AG08396 (cell line): Measurements from ENCODE around the gene TNIP2.
"Not testable (repeated sequence)": the region's sequence is repeated elsewhere in the genome, so short reads cannot be mapped to it uniquely, and the experiment has no call there.

Experiments
- DNase-seq: peaks from one replicate; pipeline ENCODE4 v3.0.0; 2012; ENCODE audit warnings: low spot score, mixed read lengths

Gene TNIP2

GRCh38 chr4:2743518-2744445 is 12.4 kb downstream of the TNIP2 start:
- DNase-seq = no peak

GRCh38 chr4:2742823-2743517 is 13.2 kb downstream of the TNIP2 start:
- DNase-seq = peak; percentile 5

- DNase-seq = peak; percentile 2
Measured at GRCh38 chr4:2742081-2742822, 13.9 kb downstream of the TNIP2 start.

DNA sequence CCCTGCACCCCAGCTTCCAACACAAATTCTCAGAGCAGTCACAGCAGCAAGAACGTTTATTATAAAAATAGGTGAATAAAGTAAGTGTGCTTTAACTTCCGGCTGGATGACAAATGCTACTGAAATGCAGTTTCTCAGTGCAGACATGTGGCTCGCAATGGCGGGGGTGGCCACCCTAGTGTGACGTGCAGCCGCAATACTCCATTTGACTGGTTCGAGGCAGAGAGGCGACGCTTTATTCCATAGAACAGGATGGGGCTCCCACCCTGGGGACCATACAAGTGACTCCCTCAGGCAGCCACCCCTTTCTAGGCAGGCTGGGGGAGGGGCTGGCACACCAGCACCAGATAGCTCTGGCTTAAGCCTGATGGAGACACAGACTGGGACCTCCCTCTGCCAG is 14.5 kb downstream of the TNIP2 start:
- peak; percentile 40 for DNase-seq

- DNase-seq = not testable (repeated sequence)
Measured at GRCh38 chr4:2738296-2738695, 17.8 kb downstream of the TNIP2 start.

DNA sequence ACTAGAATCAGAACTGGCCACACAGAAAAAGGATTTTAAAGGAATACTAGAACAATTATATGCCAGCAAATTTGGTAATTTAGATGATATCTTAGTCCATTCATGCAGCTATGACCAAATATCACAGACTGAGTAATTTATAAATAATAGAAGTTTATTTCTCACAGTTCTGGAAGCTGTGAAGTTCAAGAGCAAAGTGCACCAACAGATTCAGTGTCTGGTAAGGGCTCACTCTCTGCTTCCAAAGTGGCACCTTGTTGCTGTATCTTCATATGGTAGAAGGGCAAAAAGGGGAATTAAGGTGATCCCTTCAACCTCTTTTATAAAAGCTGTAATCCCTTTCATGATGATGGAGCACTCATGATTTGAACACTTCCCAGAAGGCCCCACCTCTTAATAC is 20.3 kb downstream of the TNIP2 start:
- no peak for DNase-seq

DNA sequence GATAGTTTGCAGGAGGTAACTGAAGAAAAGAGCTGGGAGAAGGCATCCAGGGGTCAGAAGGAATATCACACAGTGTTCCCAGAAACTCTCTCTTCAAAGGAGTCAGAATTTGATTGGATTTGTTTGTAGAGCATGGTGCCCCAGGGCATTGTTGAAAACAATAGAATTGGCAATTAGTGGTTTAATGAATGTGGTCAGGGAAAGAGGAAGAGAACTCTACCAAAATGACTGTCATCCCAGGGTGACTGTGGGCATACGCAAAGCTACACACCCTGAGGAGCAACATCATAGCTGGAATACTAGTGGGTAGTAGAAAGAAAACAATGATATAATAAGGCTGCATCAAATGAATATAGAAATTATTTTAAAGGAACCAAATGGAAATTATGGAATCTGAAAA is 21.5 kb downstream of the TNIP2 start:
- no peak for DNase-seq

DNA sequence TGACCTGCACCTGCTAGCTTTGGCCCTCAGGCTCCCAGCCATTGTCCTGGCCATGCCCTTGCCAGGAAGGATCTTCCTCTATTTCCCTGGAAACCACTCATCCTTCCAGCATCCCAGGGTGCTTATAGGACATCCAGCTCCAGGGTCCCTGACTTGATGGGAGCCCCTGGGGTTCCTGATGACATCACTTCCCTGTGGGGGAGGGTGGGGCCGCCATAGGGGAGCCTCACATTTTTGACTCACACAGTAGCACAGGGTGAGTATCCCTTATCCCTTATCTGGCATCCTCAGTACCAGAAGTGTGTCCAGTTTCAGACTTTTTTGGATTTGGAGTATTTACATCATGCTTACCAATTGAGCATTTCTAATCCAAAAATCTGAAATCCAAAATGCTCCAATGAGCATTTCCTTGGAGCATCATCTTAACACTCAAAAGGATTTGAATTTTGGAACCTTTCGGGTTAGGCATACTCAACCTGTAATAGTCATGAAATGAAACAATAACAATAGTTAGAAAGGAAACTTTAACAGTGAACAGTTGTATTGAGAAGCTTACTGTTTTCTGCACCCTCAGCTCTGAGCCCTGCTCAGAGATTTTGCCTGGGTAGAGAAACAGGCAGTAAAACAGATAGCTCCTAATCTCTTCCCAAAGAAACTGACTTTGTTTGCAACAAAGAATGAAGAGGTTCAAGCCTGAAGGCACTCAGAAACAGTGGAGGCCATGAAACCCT is 22.1 kb downstream of the TNIP2 start:
- peak; percentile 3 for DNase-seq

GRCh38 chr4:2733001-2733843 is 22.9 kb downstream of the TNIP2 start:
- DNase-seq = peak; percentile 5

- DNase-seq = peak; percentile 4
Measured at GRCh38 chr4:2732526-2732925, 23.6 kb downstream of the TNIP2 start.

- peak; percentile 2 for DNase-seq
Measured at GRCh38 chr4:2731907-2732317, 24.2 kb downstream of the TNIP2 start.

GRCh38 chr4:2729533-2729875 is 26.6 kb downstream of the TNIP2 start:
- DNase-seq = no peak

DNA sequence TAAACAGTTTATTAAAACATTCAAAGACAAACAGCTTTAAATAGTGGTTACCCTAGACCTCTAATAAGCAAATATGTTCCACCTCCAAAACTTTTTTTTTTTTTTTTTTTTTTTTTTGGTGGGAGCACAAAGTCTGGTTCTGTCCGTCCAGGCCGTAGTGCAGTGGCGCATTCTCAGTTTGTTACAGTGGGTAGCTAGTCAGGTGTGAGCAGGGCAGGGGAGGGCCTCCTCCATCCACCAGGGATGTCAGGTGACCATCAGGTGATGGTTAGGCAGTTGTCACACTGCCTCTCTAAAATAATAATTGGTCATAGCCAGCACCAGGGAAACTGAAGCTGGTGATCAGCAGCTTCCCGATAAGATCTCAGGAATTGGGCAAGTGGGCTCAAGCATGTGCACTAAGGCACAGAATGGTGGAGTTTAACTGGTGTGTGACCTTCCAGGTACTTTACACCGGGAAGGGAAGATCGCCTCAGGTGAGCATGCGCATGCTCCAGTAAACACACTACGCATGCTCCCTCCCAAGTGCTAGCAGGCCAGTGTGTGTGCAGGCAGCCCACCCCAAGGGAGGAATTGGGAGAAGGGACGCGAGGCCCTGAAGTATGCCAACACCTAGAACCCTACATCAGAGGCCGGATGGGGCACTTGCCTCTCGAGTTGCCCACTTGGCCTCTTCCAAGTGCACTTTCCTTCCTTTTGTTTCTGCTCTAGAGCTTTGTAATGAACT is 27.2 kb downstream of the TNIP2 start:
- no peak for DNase-seq

DNA sequence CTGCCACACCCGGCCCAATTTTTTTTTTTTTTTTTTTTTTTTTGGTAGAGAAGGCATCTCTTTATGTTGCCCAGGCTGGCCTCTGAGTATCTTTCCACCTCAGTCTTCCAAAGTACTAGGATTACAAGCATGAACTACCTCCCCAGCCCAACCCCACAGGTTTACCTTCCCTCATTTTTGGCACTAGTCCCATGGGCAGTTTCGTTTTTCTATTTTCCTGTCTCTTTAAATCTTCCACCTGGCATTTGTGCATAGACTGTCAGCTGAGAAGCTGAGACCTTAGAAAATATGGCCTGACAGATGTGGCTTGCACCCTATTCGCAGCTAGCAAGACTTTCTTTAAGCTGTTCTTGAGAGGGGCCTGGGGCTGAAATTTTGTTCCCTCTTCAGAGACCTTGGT is 27.9 kb downstream of the TNIP2 start:
- no peak for DNase-seq

DNA sequence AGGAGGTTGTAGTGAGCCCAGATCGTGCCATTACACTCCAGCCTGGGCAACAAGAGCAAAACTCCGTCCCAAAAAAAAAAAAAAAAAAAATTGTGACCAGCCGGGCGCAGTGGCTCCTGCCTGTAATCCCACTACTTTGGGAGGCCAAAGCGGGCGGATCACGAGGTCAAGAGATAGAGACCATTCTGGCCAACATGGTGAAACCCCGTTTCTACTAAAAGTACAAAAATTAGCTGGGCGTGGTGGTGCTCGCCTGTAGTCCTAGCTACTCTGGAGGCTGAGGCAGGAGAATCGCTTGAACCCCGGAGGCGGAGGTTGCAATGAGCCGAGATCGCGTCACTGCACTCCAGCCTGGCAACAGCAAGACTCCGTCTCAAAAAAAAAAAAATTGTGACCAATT is 29.3 kb downstream of the TNIP2 start:
- DNase-seq = not testable (repeated sequence)

DNA sequence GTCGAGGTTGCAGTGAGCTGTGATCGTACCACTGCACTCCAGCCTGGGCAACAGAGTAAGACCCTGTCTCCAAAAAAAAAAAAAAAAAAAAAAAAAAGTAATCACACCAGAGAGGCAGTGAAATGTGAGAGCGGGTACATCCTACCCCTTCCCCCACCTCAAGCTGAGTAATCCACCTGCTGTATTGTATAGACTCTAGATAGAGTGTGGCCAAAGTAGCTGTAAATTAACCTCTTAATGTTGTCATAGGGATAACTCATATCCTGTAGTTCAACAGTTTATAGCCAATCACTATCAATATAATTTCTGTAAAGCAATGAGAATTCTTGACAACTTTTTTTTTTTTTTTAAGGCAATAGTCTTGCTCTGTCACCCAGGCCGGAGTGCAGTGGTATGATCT is 30.8 kb downstream of the TNIP2 start:
- DNase-seq = no peak

DNA sequence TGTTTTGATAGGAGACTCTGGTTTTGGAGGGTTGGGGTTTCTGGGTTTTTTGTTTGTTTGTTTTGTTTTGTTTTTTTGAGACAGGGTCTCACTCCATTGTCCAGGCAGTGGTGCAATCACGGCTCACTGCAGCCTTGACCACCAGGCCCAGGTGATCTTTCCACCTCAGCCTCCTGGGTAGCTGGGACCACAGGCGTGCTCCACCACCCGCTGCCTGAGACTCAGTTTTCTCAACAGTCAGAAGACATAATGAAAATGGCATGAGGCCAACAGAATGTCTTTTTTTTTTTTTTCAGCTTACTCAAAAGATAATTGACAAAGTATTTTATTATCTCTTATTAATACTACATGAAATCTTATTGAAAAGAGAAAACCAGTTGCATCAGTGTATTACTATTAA is 32.4 kb downstream of the TNIP2 start:
- no peak for DNase-seq

- DNase-seq = no peak
Measured at GRCh38 chr4:2722033-2722432, 34.1 kb downstream of the TNIP2 start.

GRCh38 chr4:2721586-2721985 is 34.5 kb downstream of the TNIP2 start:
- no peak for DNase-seq

- DNase-seq = no peak
Measured at GRCh38 chr4:2716236-2716635, 39.9 kb downstream of the TNIP2 start.
